ACHN (cell line): ENCODE data around the gene TBL2.
A peak's percentile ranks its signal among the peaks of the same experiment; 100 is the strongest.
"Not testable (repeated sequence)": the region's sequence is repeated elsewhere in the genome, so short reads cannot be mapped to it uniquely, and the experiment has no call there.

Experiments
- DNase-seq: peaks from one replicate; pipeline ENCODE4 v3.0.0-alpha.2; 2015
- in situ Hi-C: cut with HindIII; loops from 2 replicates; pipeline ENCODE4 v1.10.0; 2017; ENCODE audit warnings: low sequenced_read_pairs, low pct_ligation_motif_present, low pct_unique_long_range_greater_than_20kb

Gene TBL2

DNA sequence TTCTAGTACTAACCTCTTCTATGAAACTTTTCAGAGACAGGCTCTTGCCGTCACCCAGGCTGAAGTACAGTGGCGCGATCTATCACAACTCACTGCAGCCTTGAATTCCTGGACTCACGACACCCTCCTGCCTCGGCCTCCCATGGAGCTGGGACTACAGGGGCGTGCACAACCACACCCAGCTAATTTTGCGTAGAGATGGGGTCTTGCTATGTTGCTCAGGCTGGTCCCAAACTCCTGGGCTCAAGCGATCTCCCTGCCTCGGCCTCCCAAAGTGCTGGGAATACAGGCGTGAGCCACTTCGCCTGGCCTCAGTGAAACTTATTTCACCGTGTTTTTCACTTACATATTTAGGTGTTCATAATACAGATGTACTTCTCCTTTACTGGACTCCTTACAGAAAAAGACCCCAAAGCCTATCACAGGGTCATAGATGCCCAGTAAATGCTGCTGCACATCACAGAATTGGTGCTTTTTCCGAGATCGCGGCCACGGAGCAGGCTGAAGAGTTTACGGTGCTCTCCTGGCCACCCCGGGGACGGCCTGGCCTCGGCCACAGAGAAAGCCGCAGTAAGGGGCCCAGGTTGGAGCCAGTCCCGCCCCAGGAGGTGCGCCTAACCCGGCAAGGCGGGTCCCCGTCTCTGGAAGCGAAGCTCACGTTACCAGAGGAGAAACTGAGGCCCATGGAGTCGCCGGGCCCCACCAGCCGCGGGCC lies 595 bp downstream of the TBL2 start:
- peak; percentile 16 for DNase-seq
- in situ Hi-C loops: no loop called here

DNA sequence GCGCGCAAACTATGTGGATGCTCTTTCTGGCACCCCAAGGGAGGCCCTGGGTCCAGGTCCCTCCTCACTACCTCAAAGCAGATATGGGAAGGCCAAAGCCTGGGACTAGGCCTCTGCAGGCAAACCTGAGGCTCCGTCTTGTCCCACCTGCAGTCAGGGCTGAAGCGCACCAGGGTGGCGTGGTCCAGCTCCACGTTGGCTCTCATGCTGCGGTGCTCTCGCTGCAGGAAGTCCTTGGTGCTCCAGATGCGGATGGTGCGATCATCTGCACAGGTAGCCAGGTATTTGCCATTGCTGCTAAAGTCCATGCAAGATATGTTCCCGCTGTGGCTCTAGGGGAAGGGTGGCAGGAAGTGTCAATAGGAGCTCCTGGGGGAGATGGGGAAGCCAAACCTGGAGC lies 4.6 kb downstream of the TBL2 start:
- no peak for DNase-seq
- in situ Hi-C loops: no loop called here

DNA sequence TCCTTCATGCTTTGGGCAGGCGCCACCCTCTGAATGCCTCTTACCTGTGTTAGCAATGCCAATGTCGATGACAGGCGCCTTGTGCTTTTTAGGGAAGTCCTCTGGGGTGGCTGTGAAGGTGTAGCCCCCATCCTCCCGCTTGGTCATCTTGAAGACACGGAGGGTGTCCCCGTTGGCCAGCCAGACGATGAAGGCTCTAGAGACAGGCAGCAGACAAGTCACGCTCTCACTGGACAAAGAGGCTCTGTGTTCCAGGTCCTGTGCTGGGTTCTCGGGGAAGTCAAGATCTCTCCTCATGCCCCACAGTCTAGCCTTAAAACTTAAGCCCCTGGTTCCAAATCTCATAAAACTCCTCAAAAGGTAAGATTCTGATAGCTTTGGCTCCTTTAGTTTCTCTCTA lies 5.1 kb downstream of the TBL2 start:
- in situ Hi-C loops: no loop called here
- DNase-seq: no peak

DNA sequence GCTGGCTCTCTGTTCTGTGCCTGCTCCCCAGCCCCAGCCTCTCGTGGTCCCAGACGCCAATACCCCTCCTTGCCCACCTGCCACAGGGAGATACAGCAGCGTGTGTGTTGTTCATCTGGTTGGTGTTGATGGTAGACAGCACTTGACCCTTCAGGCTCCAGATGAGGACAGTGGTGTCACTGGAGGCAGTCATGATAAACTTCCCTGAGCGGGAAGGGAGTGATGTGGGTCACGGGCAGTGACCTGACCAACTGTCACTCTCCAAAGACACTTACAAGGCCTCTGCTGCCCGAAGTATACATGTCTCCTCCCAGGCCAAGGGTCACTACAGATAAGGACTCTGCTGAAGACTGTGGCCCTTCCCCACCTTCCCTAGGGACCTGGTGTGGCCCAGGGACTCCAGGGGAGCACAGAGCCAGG lies 5.6 kb downstream of the TBL2 start:
- no peak for DNase-seq
- in situ Hi-C loops: no loop called here

DNA sequence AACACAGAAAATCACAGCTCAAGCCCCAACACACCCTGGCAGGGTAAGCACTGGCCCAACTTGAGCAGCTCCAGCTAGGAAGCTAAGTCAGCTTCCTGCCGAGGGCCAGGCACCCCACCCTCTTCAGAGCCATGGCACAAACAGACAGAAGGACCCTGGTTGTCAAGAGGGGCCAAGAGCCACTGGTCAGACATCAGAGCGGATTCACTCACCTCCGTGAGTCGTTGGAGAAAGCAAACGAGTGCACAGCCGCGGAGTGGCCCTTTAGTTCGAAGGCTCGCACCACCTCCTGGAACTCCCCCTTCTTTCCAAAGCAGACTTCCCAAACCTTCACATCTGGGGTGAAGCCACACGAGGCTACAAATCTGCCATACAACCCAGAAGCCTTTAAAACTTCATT lies 7.4 kb downstream of the TBL2 start:
- in situ Hi-C loops: no loop called here
- DNase-seq: no peak

DNA sequence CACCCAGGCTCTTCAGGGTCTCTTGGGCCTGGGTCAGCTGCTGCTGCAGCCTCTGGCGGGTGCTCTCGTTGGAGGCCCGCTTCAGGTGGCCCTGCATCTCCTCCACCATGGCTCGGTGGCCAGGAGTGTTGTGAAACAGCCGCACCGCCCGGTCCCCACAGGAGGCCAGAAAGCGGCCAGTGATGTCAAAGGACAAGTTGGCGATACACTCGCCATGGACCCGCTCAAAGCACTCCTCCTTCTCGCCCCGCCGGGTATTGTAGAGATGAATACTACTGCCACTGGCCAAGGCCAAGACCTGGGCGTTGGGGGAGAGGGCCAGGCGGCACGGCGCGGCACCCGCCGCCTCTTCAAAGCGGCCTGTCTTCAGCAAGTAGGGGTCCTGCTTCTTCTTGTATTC lies 7.9 kb downstream of the TBL2 start:
- in situ Hi-C loops: no loop called here
- no peak for DNase-seq

DNA sequence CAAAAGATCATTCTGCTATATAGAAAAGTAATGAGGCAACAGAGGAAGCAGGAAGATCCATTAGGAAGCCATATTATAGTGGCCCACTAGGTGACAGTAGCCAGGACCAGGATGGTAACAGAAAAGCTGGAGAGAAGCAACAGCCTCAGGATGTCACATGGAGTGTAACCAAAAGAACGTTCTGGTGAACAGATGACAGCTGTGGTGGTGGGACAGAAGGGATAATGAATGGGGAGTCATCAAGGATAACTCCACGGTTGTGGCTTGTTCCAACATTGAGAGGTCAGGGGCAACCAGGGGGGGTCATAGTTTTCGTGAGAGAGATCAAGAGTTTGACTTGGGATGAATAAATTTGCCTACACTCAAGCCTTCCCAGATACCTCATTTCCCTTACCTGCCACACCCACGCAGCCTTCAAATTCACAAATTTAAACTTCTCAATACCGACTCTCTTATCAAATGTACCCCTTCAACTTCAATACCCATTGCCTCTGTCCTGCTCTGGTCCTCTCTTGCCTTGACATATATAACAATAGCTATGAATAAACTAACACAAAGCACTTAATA lies 9.3 kb downstream of the TBL2 start:
- DNase-seq: no peak
- in situ Hi-C loops: no loop called here

DNA sequence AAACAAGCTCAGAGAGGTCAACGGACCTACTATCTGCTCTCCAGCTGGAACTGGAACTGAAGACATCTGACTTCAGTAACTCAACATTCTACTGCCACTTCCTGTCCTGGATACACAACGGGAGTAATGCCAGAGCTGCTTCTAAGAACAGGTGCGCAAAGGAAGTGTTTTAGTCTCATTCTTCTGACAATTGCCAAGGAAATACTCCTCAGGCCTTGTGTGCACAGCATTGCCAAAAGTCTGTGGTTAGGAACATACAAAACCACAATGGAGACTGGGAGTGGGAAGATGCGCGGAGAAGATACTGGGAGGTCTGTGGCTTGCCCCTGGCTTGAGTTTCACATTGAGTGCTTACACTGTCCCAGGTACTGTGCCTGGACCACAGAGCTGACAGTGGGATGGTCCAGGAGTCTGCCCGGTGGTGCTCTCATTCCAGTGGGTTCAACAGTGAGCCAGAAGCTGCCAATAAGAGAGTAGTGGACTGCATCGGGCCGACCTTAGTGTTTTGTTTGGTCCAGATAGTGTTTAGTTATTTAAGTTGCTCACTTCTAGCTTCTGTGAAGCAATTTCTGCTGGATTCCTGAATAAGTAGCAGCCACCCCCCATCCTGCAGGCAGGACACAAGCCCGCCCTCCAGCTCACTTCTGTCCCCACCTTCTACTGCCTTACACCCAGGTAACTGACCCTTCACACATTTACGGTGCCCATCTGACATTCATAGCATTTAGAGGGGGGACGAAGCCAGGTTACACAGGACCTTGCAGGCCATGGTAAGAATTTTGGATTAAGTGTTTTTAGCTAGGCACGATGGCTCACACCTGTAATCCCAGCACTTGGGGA lies 10.3 kb downstream of the TBL2 start:
- in situ Hi-C loops: no loop called here
- DNase-seq: no peak

DNA sequence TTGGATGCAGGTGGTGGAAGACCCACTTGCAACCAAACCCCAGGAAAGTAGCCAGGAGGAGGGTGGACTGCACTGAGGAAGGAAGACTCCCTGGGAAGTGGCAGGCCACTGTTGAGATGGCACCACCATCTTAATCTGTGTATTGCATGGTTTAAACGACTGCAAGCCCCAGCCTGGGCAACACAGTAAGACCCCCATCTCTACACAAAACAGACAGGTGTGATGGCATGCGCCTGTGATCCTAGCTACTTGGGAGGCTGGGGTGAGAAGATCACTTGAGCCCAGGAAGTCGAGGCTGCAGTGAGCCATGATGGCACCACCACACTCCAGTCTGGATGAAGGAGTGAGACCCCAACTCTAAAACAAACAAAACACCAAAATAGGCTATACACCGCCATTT lies 11.2 kb downstream of the TBL2 start:
- in situ Hi-C loops: no loop called here
- DNase-seq: no peak

DNA sequence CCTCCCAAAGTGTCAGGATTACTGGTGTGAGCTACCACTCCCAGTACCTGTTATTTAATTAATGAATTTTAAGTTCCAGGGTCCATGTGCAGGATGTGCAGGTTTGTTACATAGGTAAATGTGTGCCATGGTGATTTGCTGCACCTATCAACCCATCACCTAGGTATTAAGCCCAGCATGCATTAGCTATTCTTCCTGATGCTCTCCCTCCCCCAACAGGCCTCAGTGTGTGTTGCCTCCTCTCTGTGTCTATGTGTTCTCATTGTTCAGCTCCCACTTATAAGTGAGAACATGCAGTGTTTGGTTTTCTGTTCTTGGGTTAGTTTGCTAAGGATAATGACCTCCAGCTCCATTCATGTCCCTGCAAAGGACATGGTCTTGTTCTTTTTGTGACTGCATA lies 11.9 kb downstream of the TBL2 start:
- DNase-seq: not testable (repeated sequence)

DNA sequence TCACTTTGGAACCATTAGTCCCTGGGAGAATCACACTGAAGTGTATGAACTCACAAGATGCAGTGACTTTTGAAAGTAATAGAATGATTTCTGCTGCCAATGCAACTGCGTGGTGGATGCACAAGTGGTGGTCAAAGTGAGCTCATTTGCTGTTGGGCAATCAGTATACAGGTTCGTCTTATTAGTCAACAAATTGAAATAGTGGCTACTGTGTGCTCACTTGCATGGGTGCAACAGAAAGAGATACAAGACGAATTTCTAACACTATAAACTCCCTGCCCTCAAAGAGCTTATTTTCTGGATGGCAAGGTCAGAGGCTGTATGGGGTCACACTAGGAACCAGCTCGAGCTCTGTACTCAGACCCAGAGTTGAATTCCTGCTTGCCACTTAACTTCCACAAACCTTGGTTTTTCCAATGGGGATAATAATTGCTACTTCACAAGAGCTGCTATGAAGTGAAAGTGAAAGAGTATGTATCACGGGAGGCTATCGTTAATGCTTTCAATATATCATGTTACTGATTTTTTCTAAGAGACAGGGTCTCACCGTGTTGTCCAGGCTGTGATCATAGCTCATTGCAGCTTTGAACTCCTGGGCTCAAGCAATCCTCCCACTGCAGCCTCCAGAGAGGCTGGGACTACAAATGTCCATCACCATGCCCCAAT lies 12.6 kb downstream of the TBL2 start:
- in situ Hi-C loops: no loop called here
- peak; percentile 24 for DNase-seq

More for the DNA sequence above, 11.9 kb downstream of the TBL2 start:
- in situ Hi-C loops: not testable (repeated sequence)

DNA sequence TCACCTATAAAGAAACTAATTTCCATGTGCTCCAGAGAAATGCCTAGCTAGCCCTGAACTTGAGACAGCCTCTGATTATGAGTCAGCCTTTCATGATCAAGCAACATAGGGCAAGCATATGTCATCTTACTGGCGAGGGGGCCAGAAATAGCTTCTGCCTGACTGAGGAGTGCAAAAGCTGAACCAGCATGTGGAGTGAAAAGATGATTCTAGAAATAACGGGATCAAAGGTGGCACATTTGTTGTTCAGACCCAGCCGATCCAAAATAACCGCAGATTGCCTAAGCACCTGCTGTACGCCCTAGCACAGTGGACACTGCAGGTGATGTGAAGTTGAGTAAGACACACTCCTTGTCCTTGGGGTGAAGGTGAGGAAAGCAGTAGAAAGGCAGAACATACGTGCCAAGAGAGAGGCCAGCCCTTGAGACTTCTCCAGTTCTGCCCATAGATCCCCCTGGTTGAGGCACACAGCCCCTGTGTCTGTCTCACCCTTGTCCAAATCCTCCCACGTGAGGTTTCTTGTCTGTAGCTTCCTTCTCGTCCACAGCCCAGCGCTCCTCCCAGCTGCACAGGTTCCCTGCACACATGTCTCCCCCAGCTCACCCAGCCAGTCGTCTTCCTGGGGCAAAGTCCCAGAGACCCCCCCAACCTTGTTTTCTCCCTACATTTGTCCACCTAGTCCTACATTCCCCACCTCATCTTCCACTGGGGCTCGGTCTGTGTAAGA lies 18.1 kb downstream of the TBL2 start:
- in situ Hi-C loops: no loop called here
- peak; percentile 79 for DNase-seq

DNA sequence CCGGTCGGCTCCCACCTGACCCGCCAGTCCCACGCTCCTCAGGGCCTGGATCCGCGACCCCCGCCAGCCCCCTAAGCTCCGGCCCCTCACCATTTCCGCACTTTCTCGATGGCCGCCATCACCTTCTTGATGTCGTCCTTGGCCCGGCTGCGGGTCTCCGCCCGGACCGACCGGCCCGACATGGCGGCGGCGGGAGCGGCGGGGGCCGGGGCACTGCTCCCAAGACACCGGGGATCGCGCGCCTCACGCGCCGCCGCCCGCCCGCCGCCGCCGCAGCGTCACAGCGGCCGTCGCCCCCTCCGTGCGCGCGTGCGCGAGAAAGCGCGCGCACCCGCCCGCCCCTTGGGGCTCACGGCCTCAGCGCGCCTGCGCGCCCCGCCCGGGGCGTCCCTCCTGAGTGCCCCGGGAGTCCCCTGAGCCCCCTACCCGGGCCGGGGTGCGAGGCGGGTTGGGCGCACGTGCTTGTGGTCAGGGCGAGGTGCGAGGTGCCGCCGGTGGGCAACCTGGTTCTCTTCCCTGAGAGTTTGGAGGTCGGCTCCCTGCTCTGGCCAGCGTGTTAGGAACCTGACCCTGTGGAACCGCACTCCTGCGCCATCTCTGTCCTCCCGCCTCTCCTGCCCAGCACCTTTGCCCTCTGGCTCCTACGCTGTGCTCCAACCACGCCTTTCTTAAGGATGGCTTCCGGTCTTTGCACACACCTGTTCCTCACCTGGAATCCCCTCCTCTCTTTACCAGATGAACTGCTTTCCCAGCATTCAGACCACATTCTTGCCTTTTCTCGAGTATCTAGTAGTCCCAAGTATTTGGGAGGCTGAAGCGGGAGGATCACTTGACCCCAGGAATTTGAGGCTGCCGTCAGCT lies 20.8 kb downstream of the TBL2 start, which contains the start of gene BCL7B:
Gene BCL7B, minus strand, starts transcription at position 294 of the 861 bp plus-strand sequence. Its CDS starts 112 bp downstream, at position 182.
- in situ Hi-C loops: no loop called here
- DNase-seq: peak; percentile 87

DNA sequence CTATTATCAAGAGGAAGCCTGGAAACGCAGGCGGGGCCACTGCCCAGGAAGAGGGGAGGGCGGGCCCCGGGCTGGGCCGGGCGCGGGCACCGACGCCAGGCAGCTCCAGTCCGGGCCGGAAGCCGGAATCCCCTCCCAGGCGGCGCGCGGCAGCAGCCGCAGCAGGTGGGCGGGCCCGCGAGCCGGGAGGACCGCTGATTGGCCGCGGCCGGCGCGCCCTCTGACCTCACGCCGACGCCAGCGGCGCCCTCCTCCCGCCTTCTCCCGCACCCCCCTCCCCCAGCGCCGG lies 21.3 kb downstream of the TBL2 start:
- peak; percentile 98 for DNase-seq

DNA sequence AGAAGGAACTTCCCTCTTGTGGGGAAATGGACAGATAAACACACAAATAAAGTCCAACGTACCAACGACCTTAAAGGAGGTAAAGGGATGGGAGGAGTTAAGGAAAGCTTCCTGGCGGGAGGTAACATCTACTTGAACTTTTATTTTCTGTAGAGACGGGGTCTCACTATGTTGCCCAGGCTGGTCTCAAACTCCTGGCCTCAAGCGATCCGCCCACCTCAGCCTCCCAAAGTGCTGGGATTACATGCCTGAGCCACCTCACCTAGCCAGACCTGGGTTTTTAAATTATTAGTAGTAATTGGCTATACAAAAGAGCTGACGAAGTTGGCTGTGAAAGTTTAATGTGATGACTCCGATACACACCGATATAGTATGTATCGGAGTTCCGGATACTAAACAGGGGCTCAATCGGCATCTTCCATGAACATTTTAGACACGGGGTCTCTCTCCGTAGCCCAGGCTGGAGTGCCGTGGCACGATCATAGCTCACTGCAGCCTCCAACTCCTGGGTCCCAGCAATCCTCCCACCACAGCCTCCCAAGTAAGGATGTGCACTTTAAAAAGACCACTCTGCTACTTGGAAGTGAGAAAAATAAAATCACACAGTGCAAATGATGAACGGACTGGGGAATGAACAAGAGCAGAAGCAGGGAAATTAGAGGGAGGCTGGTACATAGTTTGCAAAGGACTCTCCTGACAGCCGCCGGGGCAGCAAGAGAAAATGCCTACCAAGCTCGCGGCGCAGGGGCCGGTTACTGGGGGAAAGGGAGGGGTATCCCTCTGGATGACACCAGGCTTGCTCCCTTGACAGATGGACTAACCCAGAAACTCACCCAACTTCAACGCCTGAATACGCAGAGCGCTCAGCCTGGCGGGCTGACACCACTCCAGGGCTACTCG lies 21.9 kb downstream of the TBL2 start:
- in situ Hi-C loops: no loop called here
- peak; percentile 38 for DNase-seq

More for the DNA sequence above, 21.3 kb downstream of the TBL2 start:
- in situ Hi-C loops: no loop called here

DNA sequence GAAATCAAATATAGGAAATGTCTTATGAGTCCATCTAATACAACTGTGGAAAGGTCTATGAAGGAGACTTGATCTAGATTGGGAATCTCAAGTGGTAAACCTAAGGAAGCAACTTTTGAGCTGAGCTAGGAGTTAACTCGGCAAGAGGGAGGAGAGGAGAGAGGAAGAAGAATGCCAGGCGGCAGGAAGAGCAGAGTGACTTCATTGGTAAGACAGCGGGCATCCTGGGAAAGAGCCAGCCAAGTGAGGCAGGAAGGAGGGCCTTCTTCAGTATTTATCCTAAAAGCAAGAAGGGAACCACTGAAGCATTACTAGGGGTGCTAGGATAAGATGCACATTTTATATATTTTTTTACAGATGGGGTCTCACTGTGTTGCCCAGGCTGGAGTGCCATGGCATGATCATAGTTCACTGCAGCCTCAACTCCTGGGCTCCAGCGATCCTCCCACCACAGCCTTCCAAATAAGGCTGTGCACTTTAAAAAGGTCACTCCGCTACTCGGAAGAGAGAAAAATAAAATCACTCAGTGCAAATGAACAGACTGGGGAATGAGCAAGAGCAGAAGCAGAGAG lies 22.9 kb downstream of the TBL2 start:
- in situ Hi-C loops: no loop called here
- DNase-seq: peak; percentile 75
